GM21423 (cell line): ENCODE results near the gene MGAT4A.
"Not testable (repeated sequence)": the region's sequence is repeated elsewhere in the genome, so short reads cannot be mapped to it uniquely, and the experiment has no call there.

Experiments used
- ATAC-seq: cut with Tn5 transposase; IDR thresholded peaks from one replicate; pipeline ENCODE4 v1.9.1; 2021; ENCODE audit warnings: mild to moderate bottlenecking, moderate library complexity; ENCODE audit not compliant: unreplicated experiment

Gene MGAT4A

GRCh38 chr2:98730707-98731040, 258 bp downstream of the MGAT4A start:
- peak; percentile 42 for ATAC-seq

DNA sequence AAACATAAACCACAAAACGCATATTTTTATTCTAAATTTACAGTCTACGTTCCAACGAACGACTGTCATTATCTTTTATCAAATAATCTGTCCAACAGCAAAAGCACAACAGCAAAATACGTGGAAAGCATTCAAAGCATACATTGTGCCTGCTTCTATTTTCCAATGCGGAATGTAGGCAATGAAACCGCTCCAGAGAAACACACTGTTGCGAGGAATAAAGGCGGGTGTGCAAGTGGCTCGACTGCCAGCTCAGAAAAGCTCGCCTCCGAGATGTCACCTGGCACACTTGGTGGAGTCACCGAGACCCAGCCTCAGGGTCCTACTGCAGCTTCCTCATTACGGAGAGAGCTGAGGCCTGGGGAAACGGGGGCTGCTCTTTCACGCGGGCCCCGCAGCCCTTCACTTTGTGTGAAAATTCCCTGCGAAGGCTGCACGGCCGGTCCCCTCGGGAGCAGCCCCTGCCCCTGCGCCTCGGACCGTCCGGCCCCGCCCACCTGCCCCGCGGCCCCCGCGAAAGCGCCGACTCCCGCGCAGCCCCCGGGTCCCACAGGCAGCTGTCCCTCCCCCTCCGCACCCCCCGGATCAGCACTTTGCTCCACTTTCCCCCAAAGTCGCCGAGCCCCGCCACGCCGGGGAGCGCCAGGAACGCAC, 752 bp downstream of the MGAT4A start:
- ATAC-seq = no peak

DNA sequence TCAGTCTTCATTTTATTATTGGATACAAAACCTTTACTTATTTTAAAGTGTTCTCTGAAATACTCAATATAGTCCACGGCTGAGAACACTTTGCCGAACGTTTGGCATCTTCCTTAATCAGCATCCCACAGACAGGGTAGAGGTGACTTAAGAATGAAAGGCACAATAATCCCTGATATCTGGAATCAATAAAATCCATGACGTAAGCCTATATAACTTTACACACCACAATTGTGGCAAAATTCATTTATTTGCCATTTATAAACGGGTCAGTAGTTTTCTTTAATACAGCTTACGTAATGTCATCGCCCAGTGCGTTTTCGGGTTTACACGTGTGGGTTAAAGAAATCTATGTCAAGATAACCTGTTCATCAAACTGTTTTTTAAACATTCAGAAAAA, 1.3 kb downstream of the MGAT4A start:
- no peak for ATAC-seq

GRCh38 chr2:98728088-98728718, 2.7 kb downstream of the MGAT4A start:
- not testable (repeated sequence) for ATAC-seq

DNA sequence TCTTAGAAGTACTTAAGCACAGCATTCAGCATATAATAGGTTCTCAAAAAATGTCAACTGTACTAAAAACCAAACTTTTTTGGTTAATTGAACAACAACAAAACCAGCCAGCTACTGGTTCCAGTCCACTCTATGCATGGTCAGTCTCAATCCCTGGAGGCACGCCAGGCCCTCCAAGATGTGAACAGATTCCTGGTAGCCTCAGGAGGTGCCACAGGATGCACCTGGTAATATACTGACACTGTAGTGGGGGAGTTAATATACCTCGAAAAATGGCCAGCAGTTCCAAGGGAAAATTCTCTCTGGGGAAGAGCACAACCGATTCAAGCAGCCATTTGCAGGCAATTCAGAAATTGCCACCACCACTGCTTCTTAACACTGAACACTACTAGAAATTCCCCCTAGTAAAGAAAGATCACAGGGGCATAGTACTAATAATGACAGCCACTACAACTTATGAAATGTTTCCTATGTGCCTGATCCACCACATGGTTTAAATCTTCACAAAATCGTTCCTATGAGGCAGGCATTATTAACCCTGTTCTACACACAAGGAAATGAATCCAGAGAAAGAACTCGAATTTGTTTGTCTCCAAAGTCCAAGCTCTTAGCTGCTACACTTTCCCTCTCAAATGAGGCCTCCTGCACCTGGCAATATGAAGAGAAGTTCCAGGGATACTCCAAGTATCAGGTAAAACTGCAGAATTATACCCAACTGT, 3.4 kb downstream of the MGAT4A start:
- no peak for ATAC-seq

DNA sequence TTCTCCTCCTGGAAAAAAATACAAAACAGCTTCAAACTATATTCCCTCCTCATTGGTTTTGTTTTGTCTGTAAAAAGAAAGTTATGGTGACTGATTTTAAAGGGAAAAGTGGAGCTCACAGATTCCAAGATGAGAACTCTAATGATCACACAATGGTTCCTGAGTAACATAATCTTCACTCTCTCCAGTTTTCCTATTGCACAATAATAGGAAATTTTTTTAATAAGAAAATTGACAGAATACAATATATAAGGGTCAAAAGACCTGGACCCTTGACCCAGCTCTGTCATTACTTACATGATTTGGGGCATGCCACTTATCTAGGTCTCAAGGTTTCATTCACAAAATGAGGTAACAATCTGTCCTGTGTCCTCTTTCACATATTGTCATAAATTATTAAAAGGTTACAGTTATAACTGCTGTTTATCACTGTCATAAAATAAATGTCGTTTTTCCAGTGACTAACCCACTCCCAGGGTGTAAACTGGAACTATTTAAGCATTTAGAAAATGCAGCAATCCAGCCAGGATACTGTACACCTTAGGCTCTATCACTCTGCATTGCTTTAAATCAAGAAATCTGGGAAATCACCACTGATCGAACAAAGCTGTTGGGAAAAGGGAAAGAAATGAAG, 4.1 kb downstream of the MGAT4A start:
- ATAC-seq = no peak

DNA sequence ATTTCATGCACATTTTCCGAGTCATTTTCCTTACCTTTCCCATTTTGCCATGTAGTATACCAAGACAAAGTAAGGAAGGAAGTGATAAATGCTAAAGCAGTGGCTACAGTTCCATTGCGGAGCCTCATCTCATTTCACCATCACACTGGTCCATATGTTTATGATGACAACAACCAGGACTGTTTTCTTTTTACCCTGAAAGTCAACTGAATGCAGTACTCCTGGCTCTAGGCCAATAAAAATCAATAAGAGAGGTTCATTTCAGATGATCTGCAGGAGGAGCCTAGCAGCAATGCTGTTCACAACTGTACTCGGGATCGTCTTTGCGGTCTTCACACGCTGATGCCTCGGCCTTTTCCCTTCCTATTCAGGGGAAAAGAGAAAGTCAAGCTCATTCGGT, 4.7 kb downstream of the MGAT4A start:
- ATAC-seq = no peak

- no peak for ATAC-seq
Observed at GRCh38 chr2:98720286-98720685, 10.6 kb downstream of the MGAT4A start.

DNA sequence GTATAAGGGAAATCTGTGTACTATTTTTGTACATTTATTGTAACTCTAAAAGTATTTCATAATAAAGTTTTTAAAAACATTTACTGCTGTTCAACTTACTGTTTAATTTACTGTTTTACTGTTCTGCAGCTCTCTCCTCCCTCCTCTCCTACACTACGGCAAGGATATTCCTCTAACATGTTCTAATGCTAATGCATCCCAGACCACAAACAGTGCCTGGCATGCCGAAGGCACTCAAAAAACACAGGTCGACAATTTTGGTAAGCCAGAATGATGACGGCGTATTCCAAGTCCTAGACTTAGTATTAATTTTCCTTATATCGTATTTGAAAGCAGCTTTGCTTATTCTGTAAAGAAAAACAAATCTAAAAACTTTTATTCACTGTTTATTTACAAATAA, 13.3 kb downstream of the MGAT4A start:
- no peak for ATAC-seq

- no peak for ATAC-seq
Observed at GRCh38 chr2:98716786-98717185, 14.1 kb downstream of the MGAT4A start.

DNA sequence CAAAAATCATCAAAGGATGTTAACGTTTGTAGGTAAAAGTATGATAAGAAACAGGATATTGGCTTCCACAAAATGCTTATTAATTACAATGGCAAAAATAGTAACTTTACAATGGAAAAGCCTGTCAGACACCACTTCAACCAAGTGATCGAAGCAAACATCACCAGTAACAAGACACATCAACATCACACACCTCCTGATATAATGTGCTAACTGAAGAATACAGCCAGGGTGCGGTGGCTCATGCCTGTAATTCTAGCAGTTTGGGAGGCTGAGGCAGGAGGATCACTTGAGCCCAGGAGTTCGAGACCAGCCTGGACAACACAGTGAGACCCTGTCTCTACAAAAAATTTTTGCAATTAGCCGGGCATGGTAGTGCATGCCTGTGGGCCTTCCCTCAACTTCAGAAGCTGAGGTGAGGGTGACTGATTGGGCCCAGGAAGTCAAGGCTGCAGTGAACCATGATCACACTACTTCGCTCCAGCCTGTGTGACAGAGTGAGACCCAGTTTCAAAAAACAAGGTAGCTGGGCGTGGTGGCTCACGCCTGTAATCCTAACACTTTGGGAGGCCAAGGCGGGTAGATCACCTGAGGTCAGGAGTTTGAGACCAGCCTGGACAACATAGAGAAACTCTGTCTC, 15.0 kb downstream of the MGAT4A start:
- ATAC-seq = no peak

DNA sequence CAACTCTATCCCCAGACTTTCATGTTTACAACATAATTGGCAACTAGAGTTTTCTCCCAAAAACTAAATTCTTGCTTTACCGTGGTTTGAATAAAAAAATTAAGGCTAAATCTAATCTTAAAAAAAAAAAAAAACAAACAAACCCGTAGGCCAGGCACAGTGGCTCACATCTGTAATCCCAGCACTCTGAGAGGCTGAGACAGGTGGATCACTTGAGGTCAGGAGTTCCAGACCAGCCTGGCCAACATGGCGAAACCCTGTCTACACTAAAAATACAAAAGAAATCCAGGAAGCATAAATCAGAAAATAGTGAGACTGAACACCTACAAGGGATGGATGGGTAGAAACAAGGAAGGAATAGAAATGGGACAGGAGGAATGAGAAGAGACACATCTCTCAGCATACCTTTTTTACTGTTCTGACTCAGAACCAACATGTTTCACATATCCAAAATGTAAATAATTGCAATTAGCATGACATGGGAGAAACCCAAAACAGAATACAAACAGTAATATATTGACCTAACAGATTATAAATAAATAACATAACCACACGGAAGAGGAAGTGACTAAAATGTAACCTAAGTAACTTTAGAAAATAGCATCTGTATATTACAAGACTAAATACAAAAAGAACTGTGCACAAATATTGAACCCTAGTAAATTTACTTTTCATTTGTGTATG, 17.5 kb downstream of the MGAT4A start:
- ATAC-seq = no peak

- ATAC-seq = no peak
Observed at GRCh38 chr2:98712145-98712544, 18.8 kb downstream of the MGAT4A start.

DNA sequence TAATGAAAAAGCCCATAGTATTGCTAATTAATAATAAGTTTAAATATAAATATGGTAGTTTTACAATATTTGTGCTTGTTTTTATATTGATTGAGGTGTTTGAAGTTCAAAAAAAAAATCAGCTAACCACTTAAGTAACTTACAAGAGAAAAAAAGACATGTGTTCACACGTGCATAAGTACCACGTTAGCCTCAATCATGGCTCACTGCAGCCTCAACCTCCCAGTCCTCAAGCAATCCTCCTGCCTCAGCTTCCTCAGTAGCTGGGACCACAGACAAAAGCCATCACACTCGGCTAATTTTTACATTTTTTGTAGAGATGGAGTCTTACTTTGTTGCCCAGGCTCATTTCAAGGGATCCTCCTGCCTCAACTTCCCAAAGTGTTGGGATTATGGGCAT, 19.4 kb downstream of the MGAT4A start:
- no peak for ATAC-seq

DNA sequence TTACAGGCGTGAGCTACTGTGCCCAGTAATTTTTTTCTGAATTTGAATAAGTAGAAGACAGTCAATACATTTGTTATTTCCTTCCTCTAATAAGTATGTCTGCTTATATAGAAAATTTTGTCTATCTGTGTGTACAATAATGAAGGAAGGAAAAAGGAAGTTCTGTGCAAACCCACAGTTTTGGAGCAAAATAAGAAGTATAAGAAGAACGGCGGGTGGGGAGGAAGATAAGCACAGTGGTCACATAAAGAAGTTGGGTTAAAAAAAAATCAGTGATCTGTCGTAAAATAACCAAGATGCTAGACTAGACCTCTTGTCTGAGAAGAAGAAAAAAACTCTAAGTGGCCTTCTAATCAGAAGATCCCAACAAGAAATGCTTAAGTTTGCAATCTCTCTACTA, 20.2 kb downstream of the MGAT4A start:
- ATAC-seq = no peak

GRCh38 chr2:98709535-98709934, 21.4 kb downstream of the MGAT4A start:
- ATAC-seq = no peak

DNA sequence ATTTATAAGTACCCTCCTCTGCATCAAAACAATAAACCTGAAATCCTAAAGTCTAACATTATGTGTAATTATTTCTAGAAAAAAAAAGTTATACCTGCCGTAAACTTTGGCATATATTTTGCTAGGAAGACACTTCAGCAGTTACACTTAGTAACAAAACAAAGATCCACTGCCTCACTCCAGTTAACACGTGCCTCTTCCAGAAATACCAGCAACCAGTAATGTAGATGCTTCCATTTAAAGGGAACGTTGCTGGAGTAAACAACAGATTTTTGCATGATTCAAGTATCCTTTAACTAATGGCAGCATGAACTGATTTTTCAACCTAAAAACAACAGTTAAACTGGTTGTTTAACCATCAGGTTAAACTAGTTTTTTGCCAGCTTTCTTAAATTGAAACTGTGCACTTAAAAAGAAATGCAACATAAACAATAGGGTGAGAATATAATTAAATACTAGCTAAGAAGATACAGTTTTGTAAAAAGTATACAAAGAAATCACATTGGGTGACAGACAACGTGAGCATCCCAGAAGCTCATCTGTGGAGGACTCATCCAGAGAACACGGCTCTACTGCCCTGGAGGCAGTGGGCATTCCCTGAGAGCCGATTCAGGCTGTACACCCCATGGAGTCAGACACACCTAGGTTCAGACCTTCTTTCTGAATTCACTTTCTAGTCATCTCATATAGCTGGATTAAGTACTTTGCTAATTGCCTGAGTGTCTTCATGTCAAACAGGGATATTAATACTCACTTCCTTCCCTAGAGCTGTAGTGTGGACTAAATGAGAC, 22.3 kb downstream of the MGAT4A start:
- ATAC-seq = no peak

DNA sequence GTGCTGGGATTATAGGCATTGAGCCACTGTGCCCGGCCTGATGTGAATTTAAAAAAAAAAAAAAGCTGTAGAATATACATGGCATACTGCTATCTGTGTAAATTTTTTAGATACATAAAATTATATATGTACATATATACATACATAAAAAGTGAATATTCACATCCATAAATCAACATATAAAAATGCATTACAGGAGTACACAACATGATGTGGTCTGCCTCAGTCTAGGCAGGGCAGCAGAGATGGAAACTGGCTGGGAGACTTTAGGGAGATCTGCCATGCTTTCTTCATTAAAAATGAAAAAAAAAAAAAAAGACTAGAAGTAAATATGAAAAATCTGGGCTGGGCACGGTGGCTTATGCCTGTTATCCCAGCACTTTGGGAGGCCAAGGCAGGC, 24.3 kb downstream of the MGAT4A start:
- no peak for ATAC-seq

GRCh38 chr2:98705333-98705617, 25.7 kb downstream of the MGAT4A start:
- ATAC-seq = no peak
